HL-60 (cell line): ENCODE results near the gene EDA.

ENCODE experiments used
- DNase-seq, 2 experiments: peaks; one replicate each; pipeline ENCODE4 v3.0.0-alpha.2; 2010 to 2020; ENCODE audit warnings: low read depth in 1 of 2, low spot score in 1 of 2
- H3K27ac ChIP-seq: fragments of 250-450 bp; sonication (Bioruptor Pico); replicated peaks from 2 replicates; pipeline ENCODE4 v1.5.1; 2020; ENCODE audit warnings: mild to moderate bottlenecking, moderate library complexity
- H3K27me3 ChIP-seq: fragments of 250-450 bp; sonication (Bioruptor Pico); 2 replicates; pipeline ENCODE4 v1.5.1; 2021; ENCODE audit warnings: mild to moderate bottlenecking, moderate library complexity; ENCODE audit not compliant: insufficient read depth, poor library complexity, severe bottlenecking
- H3K4me3 ChIP-seq: replicated peaks from 2 replicates; pipeline ENCODE4 v1.5.1; 2011; ENCODE audit warnings: mild to moderate bottlenecking, control low read depth, low read length; ENCODE audit not compliant: insufficient read depth
- CTCF ChIP-seq: IDR thresholded peaks from one replicate; pipeline ENCODE4 v1.5.1; 2011; ENCODE audit warnings: low read length, control low read depth, inconsistent platforms; ENCODE audit not compliant: insufficient read depth
- GABPA ChIP-seq: IDR thresholded peaks from 2 replicates; pipeline ENCODE4 v1.6.1; 2012; ENCODE audit warnings: low read depth
- POLR2AphosphoS5 ChIP-seq: IDR thresholded peaks from 2 replicates; pipeline ENCODE4 v1.6.1; 2012; ENCODE audit warnings: low read depth
- REST ChIP-seq: IDR thresholded peaks from 2 replicates; pipeline ENCODE4 v1.6.1; 2012; ENCODE audit warnings: low read depth; ENCODE audit not compliant: insufficient replicate concordance
- SPI1 ChIP-seq: IDR thresholded peaks from 2 replicates; pipeline ENCODE4 v1.6.1; 2012; ENCODE audit warnings: low read depth, mild to moderate bottlenecking, borderline replicate concordance

The EDA gene

GRCh38 chrX:69615342-69615741 lies 571 bp upstream of the EDA start:
- DNase-seq: no peak
- Histone ChIP-seq H3K27me3 (peaks cover 13% of the 10 kb centered on the region), H3K27ac (no peak overlapping the region), H3K4me3 (no peak overlapping the region)
- no peak for TF ChIP-seq REST
- no peak for TF ChIP-seq CTCF
- no peak for TF ChIP-seq GABPA
- no peak for TF ChIP-seq SPI1
- TF ChIP-seq POLR2AphosphoS5: no peak

- Histone ChIP-seq H3K27me3 (peaks cover 13% of the 10 kb centered on the region), H3K4me3 (no peak overlapping the region), H3K27ac (no peak overlapping the region)
- TF ChIP-seq REST: no peak
- TF ChIP-seq GABPA: no peak
- no peak for TF ChIP-seq CTCF
- no peak for DNase-seq
Observed at GRCh38 chrX:69616457-69617203, 717 bp downstream of the EDA start.

- TF ChIP-seq POLR2AphosphoS5 (no peak), SPI1 (no peak), REST (no peak), GABPA (no peak), CTCF (no peak)
- no peak for DNase-seq
- Histone ChIP-seq H3K27ac (no peak overlapping the region), H3K27me3 (peaks cover 13% of the 10 kb centered on the region), H3K4me3 (no peak overlapping the region)
Observed at GRCh38 chrX:69618803-69619202, 2.9 kb downstream of the EDA start.
